H4 (cell line): ENCODE data around the gene PTPRD. TPM values are rescaled to one million over a fixed set of nuclear protein-coding genes. Genes with fewer than 3 reads are reported as not detected.

Source experiments
- DNase-seq: peaks from one replicate; pipeline ENCODE4 v3.0.0-alpha.2; 2015; ENCODE audit warnings: low spot score
- total RNA-seq: library from RNA; depleted of rRNA; stranded (reverse); fragments of >200 nt; shearing (Covaris generic); gene quantifications from 2 replicates; pipeline ENCODE4 v1.2.3, GENCODE V29; 2014

PTPRD gene
- total RNA-seq, 1 experiment from 2014 or later: 3.8 TPM

- no peak for DNase-seq
These were observed 439.2 kb downstream of the PTPRD start for GRCh38 chr9:10173561-10173960.

- DNase-seq: no peak
These were observed 440.3 kb downstream of the PTPRD start for GRCh38 chr9:10172476-10172875.

GRCh38 chr9:10168241-10168640 is 444.6 kb downstream of the PTPRD start:
- DNase-seq: no peak

GRCh38 chr9:10148796-10149195 is 464.0 kb downstream of the PTPRD start:
- DNase-seq: no peak

- no peak for DNase-seq
These were observed 466.1 kb downstream of the PTPRD start for GRCh38 chr9:10146517-10147331.

GRCh38 chr9:10144355-10144754 is 468.4 kb downstream of the PTPRD start:
- DNase-seq: no peak

- no peak for DNase-seq
These were observed 477.2 kb downstream of the PTPRD start for GRCh38 chr9:10135553-10135952.

GRCh38 chr9:10134266-10134665 is 478.5 kb downstream of the PTPRD start:
- DNase-seq: no peak

- DNase-seq: no peak
These were observed 482.6 kb downstream of the PTPRD start for GRCh38 chr9:10130061-10130675.

- DNase-seq: no peak
These were observed 484.9 kb downstream of the PTPRD start for GRCh38 chr9:10127867-10128266.

GRCh38 chr9:10112798-10113197 is 500.0 kb downstream of the PTPRD start:
- no peak for DNase-seq

GRCh38 chr9:10112070-10112469 is 500.7 kb downstream of the PTPRD start:
- DNase-seq: no peak

GRCh38 chr9:10108815-10109214 is 504.0 kb downstream of the PTPRD start:
- no peak for DNase-seq

GRCh38 chr9:10104774-10105173 is 508.0 kb downstream of the PTPRD start:
- no peak for DNase-seq

- no peak for DNase-seq
These were observed 517.6 kb downstream of the PTPRD start for GRCh38 chr9:10095208-10095607.

- no peak for DNase-seq
These were observed 518.2 kb downstream of the PTPRD start for GRCh38 chr9:10094563-10094962.

- DNase-seq: no peak
These were observed 532.8 kb downstream of the PTPRD start for GRCh38 chr9:10080012-10080411.

GRCh38 chr9:10079284-10079964 is 533.4 kb downstream of the PTPRD start:
- no peak for DNase-seq

GRCh38 chr9:10071579-10071978 is 541.2 kb downstream of the PTPRD start:
- no peak for DNase-seq

- DNase-seq: peak; percentile 3
These were observed 550.0 kb downstream of the PTPRD start for GRCh38 chr9:10062629-10063395.

- peak; percentile 4 for DNase-seq
These were observed 553.8 kb downstream of the PTPRD start for GRCh38 chr9:10059044-10059443.

GRCh38 chr9:10055886-10056395 is 556.9 kb downstream of the PTPRD start:
- no peak for DNase-seq
